ENCODE results near the gene GPC5.

GPC5 gene

GRCh38 chr13:91450913-91451312, 52.5 kb downstream of the GPC5 start:
- POLR2A ChIA-PET = no interaction called here
- Histone ChIP-seq H3K27ac (ENCODE audit: extremely low read depth, low read depth, low read length) (no peak overlapping the region), H3K4me3 (ENCODE audit: low read depth, low read length) (no peak overlapping the region), H3K4me1 (ENCODE audit: control insufficient read depth, insufficient read depth, low read length) (no peaks in the 10 kb centered on the region), H3K9me3 (ENCODE audit: control insufficient read depth, insufficient read depth, low read depth, low read length) (no peaks in the 10 kb centered on the region), H3K36me3 (ENCODE audit: control insufficient read depth in 2 of 2, insufficient read depth in 1 of 2, low read length in 2 of 2) (no peaks in the 10 kb centered on the region)
- no peak for TF ChIP-seq ZNF776 (tag by site-specific recombination; IDR thresholded peaks at IDR 0.05; ENCODE audit: borderline replicate concordance)
- CTCF ChIA-PET = no interaction called here

- H3K4me1 ChIP-seq (ENCODE audit: control insufficient read depth, insufficient read depth, low read length) = no peaks in the 10 kb centered on the region
- no peak for TF ChIP-seq REST (tag by site-specific recombination; IDR thresholded peaks at IDR 0.05)
- no peak for TF ChIP-seq ZNF645 (tag by site-specific recombination; IDR thresholded peaks at IDR 0.05)
- no peak for TF ChIP-seq ZNF837 (tag by site-specific recombination; IDR thresholded peaks at IDR 0.05)
- no peak for TF ChIP-seq ZNF513 (tag by site-specific recombination; IDR thresholded peaks at IDR 0.05)
- no peak for TF ChIP-seq ZNF391 (tag by site-specific recombination; IDR thresholded peaks at IDR 0.05; ENCODE audit: borderline replicate concordance, low read depth)
- H3K27ac ChIP-seq (ENCODE audit: extremely low read depth, low read depth, low read length) = no peak overlapping the region
- ChIA-PET POLR2A (no interaction called here), CTCF (interaction anchor here (1.2 kb wide), 1 partner anchor 192 kb away, joined by 3 read pairs; no protein-coding TSS in a partner anchor)
- H3K4me3 ChIP-seq (ENCODE audit: low read depth, low read length) = no peak overlapping the region
- H3K9me3 ChIP-seq (ENCODE audit: control insufficient read depth, insufficient read depth, low read depth, low read length) = no peaks in the 10 kb centered on the region
- H3K36me3 ChIP-seq (ENCODE audit: control insufficient read depth in 2 of 2, insufficient read depth in 1 of 2, low read length in 2 of 2) = no peaks in the 10 kb centered on the region
These were observed 56.2 kb downstream of the GPC5 start for GRCh38 chr13:91454666-91455065.

- POLR2A ChIA-PET = no interaction called here
- no peaks in the 10 kb centered on the region for H3K36me3 ChIP-seq (ENCODE audit: control insufficient read depth in 2 of 2, insufficient read depth in 1 of 2, low read length in 2 of 2)
- no peak overlapping the region for H3K27ac ChIP-seq (ENCODE audit: extremely low read depth, low read depth, low read length)
- no peaks in the 10 kb centered on the region for H3K4me1 ChIP-seq (ENCODE audit: control insufficient read depth, insufficient read depth, low read length)
- H3K4me3 ChIP-seq (ENCODE audit: low read depth, low read length) = no peak overlapping the region
- no peaks in the 10 kb centered on the region for H3K9me3 ChIP-seq (ENCODE audit: control insufficient read depth, insufficient read depth, low read depth, low read length)
- CTCF ChIA-PET = no interaction called here
- no peak for TF ChIP-seq HOXD13 (CRISPR knock-in tag; IDR thresholded peaks at IDR 0.05; ENCODE audit: borderline replicate concordance)
- TF ChIP-seq ZNF555 (tag by site-specific recombination; conservative IDR thresholded peaks at IDR 0.05) = no peak
- no peak for TF ChIP-seq ZNF561 (tag by site-specific recombination; IDR thresholded peaks at IDR 0.05; ENCODE audit: borderline replicate concordance)
- TF ChIP-seq REST (tag by site-specific recombination; IDR thresholded peaks at IDR 0.05) = no peak
- no peak for TF ChIP-seq ZNF362 (tag by site-specific recombination; IDR thresholded peaks at IDR 0.05)
- TF ChIP-seq HOXA7 (CRISPR knock-in tag; IDR thresholded peaks at IDR 0.05; ENCODE audit: borderline replicate concordance) = no peak
- TF ChIP-seq ZNF488 (tag by site-specific recombination; IDR thresholded peaks at IDR 0.05) = no peak
- no peak for TF ChIP-seq ZEB2 (tag by site-specific recombination; IDR thresholded peaks at IDR 0.05)
- TF ChIP-seq SCRT1 (tag by site-specific recombination; IDR thresholded peaks at IDR 0.05; ENCODE audit: borderline replicate concordance) = no peak
- TF ChIP-seq ZNF629 (tag by site-specific recombination; IDR thresholded peaks at IDR 0.05) = no peak
- TF ChIP-seq ZBTB8A (tag by site-specific recombination; IDR thresholded peaks at IDR 0.05) = no peak
- TF ChIP-seq ZSCAN5A (tag by site-specific recombination; IDR thresholded peaks at IDR 0.05) = no peak
These were observed 58.4 kb downstream of the GPC5 start for GRCh38 chr13:91456837-91457236.

Data from HEK293 (cell line).